Fibroblast of lung (primary cell): ENCODE measurements around the gene UBAP1.

ENCODE experiments used
- CTCF ChIP-seq, 2 donors: IDR thresholded peaks in 1 of 2; conservative IDR thresholded peaks in 1 of 2; 1 replicate in 1 of 2; 2 replicates in 1 of 2; pipeline ENCODE4 v1.5.1; 2011 to 2012; ENCODE audit warnings: low read length in 2 of 2, control low read depth in 1 of 2, inconsistent platforms in 1 of 2, low read depth in 1 of 2, mild to moderate bottlenecking in 1 of 2
- EZH2 ChIP-seq: IDR thresholded peaks from 2 replicates; pipeline ENCODE4 v1.5.1; 2012; ENCODE audit warnings: low read length, control low read depth, mild to moderate bottlenecking; ENCODE audit errors: missing control alignments

- TF ChIP-seq CTCF (conservative IDR thresholded peaks at IDR 0.05 in 1 of 2, IDR thresholded peaks at IDR 0.05 in 1 of 2; ENCODE audit: low read depth in 1 of 2, low read length in 2 of 2) (no peak), EZH2 (no peak)
These were observed 97.9 kb downstream of the UBAP1 start for GRCh38 chr9:34276772-34277171.
